GM21529 (cell line): ENCODE data around the gene COL5A2.

Source experiments
- ATAC-seq: cut with Tn5 transposase; IDR thresholded peaks from one replicate; pipeline ENCODE4 v1.9.1; 2021; ENCODE audit not compliant: unreplicated experiment

Gene COL5A2

DNA sequence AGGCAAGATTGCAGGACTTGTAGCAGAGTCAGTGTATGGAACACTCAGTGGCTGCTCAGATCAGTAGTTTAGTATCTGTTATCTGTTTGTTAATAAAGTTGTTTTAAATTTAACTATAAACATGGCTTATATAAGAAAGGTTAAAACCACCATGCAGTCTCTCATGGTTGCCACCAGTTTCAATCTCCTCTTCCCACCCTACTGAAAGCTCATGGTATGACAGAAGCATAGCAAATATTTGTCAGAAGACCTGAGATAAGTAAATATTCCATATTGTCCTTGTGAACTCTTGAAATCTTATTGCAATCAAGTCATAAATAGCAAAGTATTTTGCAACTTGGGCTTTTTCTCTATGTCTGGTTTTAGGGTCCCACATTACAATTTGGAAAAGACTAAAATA lies 2.1 kb upstream of the COL5A2 start:
- no peak for ATAC-seq

DNA sequence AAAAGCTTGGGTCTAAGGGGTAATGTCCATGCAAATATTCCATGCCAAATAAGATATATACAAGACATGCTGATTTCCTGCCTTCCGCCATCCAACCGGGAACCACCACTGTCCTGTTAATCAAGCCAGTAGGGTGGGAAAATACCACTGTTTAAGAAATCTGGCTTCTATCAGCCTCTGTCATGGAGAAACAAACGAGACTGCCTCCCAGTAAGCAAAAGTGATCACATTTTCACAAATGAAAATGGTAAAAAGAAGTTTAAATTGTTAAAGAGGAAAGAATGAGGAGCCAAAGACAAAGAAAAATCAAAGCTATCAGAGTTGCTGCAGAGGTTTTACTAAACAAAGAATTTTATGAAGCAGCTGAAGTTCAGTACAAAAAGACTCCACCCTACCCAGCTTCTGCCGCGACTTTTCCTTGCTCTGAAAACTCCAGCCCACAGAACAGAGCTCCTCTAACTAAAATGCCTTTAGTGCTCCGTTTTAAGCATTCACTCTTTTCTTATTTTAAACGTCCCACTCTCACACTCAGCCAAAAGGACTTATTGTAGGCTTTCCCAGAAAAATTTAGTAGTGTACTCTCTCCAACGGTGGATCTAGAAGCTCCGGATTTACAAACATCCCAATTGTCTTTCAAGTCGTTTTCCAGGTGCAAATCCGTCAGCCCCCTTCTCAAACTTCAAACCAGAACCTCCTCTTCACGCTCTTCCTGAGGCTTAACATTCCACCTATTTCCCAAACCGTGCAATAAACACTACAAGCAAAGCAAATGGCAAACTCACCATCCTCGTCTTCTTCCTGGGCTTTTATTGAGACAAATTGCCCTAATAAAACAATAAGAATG lies 613 bp downstream of the COL5A2 start:
- ATAC-seq: no peak

DNA sequence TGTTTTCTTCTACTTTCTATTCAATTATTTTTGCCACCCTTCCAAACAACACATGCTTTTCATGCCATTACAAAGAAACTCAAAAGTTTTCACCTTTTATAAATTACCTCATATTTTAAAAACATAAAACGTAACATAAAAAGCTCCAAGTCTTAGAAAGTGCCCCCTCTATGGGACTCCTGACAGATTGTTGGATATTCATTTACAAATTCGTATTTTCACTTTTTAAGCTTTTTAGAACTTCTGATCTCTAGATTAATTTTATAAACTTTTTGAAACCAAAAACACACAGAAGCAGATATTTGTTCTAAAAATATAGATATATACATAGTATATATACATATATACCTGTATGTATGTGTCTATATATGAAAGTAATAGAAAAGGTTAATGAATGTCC lies 1.5 kb downstream of the COL5A2 start:
- ATAC-seq: no peak

DNA sequence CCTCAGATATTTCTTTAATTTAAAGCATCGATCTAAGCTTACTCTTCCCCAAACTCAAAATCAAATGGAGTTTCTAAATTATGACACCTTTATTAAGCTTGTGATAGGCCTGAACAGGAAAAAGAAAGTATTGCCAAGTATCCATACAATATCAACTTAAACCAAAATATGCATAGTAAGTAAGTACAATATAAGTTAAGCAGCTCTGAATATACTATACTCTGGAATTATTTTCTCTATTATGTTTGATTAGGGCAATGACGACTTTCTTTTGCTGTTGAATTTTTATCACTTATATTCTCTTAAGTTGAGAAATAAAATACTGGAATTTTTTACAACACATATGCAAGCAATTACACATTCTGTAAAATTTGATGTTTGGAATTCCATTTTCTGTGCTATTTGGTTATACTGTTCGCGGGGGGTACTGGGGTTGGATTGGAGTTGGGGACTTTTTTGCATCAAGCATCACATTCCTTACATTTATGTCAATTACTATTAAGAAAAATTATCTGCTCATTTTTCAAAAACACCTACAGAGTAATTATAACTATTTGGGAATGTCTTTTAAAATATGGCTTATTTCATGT lies 2.2 kb downstream of the COL5A2 start:
- no peak for ATAC-seq

DNA sequence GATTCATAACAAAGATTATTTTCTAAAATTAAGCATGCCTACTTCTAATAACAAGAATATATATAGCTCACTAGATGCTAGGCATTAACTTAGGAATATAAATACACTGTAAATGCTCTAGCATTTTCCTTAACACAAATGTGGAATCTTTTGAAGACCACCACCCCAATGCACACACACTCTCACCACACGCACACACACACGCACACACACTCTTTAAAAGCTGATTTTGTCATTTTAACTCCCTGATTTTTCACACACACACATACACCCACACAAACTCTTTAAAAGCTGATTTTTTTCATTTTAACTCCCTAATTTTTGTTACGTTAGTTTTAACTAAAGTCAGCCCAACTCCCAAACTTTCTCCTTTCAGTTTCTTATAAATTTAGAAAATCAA lies 3.0 kb downstream of the COL5A2 start:
- no peak for ATAC-seq

DNA sequence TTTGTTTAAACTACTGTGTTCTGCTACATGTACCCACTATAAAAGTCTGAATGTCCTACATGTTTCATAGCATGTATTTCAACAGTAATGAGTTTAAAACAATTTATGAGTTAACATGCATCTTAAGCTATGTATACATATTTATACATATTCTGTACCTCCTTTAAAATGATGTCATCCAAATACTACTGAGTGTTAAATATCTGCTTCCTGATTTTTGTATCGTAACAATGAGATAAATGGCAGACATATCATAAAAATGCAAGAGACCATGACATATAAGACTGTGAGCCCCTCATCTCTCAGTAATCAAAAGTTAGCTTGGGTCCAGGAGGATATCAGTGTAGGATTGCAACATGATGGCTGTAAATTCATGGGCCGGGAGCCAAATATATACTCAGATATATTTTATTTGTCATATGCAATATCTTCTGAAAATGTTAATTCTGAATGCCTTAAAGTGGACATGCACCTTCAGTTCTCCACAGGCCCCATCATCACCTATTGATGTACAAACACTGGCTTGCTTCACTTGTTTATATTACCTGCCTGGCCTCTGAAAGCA lies 3.6 kb downstream of the COL5A2 start:
- ATAC-seq: no peak

DNA sequence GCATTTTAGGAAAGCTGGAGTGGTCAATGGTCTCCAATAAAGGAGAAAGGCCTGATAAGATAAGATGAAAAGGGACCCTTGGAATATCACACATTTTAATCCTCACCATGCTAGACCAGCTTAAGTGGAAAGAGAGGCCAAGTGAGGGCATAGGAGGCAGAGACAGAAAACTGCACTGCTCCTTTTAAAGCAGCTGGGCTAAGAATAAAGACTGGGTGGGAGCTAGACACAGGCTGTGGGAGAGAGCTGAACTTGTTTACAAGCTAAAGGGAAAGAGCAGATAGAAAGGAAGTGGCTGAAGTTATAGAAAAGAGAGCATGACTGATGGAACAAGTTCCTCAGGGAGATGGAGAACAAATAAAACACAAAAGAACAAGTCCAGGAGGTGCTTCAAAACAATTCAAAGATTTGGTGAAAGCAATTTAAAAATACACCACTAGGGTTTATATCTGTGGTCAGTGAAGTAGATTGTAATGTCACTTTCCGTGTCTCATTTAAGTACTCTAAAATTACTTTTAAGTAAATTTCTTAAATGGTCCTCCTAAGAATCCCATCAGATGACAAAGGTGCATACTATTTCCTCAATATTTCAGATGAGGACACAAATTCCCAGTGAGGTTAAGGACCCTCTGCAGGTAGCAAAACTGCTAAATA lies 7.5 kb downstream of the COL5A2 start:
- no peak for ATAC-seq

DNA sequence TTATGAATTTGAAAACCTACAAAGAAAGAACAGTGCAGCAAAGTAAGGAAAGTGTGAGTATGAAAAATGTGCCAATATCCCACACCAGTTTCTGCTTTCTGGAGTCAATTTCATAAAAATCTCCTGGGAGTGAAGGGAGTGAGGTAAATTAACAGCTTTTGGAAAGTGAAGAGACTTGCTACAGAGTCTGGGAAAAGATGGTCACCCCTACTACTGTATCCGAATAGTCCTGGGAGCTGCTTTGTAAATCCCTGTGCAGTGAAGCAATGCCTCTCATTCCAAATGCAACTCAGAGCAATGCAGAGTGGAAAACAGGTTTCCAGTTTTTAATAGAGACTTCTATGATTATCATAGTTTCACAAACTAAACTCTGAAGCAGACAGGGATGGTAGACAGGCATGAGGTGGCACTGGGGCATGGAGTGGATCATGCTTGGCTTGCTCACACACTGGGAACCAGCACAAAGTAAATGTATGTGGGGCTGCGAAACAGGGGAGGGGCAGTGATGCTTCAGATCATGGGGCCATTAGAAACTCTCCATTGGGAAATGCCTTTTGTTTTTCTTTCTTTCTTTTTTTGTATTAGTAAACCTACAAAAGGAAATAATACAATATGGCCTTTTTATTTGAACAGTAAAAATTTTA lies 10.6 kb downstream of the COL5A2 start:
- no peak for ATAC-seq

DNA sequence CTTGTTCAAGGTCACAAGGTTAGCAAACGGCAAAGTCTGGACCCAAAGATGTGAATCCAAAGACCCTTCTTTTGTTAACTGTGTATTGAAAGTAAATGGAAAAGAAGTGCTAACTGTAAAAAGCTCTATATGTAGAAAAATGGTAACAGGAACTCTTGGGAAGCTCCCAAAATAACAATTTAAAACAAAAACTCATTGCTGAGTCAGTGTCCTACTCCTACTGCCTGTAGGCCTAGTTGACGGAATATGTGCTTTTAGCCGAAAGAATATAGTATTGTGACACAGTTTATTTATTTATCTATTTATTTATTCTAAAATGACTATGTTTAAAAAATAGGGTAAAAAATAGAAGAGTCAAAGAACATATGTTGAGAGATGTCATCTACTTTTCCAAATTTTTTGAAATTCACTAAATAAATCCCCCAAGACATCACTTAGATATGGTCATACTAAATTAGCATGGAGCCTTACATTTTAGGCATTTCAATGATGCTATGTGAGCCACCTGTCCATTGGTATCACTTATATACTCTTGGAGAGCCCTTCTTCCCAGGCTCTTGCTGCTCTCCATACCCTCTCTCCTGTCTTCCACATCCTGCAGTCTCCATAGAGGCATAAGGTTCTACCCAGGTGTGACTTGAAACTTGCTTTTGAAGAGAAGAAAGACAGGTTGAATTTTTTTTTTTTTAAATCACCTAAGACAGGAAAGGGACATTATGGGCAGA lies 13.7 kb downstream of the COL5A2 start:
- no peak for ATAC-seq

DNA sequence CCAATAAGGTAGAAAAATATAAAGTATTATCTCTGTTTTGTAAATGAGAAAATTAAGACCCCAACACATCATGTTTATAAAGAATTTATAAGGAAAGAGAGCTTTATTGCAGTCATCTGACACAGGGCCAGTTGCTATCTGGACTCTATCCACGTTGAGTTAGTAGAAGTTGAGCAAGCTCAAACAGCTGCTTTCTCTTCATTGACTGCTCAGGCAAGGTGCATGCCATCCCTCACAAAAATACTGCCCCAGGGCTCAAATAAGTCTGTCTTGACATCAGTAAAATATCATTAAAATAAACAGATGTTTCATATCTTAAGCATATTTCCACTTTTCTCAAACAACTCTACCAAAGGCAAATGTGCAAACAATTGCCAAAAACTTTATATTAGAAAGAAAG lies 14.8 kb downstream of the COL5A2 start:
- ATAC-seq: no peak

DNA sequence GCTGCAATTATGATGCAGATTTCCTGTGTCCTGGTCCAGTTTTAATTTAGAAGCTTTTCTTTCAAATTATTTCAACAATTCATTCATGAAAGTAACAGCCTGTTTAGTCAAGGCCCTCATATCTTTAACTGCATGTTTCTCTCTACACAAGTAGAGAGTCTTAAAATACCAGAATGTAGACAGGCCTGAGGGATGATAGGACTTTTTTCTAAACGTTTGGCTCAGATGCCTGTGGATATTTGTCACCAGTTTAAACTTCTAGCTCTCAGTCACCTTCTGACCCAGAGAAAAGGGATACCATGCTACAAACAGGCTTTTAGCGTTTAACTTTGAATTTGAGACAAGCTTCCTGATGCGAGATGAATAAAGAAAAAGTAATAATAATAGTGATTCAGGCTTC lies 15.7 kb downstream of the COL5A2 start:
- no peak for ATAC-seq

DNA sequence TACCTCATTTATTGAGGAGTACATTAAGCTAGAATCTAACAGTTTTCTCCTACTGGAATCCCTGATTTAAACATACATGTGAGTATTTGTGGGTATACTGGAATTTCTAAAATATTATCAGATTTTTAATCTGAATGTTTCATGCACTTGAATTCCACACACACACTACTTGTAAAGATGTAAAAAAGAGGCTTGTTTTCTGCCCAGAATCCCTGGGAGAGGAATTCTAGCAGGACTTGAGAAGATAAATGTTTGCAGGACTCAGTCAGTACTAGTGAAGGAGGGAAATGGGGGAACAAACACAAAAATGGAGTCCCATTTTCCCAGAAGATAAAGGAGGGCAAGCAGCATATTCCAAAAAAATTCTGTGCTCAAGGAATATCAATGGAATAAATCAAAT lies 17.0 kb downstream of the COL5A2 start:
- ATAC-seq: no peak

DNA sequence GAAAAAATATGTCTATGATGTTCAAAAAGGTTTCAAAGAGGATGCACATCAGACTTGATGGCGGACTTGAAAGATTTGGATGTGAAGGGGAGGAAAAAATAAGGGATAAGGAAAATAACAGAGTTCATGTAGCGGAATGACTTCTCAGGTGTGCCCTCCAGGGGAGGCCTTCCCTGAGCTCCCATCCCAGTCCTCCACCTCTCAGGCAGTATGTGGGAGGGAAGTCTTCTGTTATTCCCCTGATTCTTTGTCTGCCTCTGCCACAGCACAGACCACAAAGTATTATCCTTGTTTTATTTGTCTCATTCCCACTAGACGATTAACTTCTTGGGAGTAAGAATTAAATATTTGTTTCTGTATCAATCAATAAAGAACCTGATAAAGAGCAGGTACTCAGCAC lies 17.7 kb downstream of the COL5A2 start:
- no peak for ATAC-seq

DNA sequence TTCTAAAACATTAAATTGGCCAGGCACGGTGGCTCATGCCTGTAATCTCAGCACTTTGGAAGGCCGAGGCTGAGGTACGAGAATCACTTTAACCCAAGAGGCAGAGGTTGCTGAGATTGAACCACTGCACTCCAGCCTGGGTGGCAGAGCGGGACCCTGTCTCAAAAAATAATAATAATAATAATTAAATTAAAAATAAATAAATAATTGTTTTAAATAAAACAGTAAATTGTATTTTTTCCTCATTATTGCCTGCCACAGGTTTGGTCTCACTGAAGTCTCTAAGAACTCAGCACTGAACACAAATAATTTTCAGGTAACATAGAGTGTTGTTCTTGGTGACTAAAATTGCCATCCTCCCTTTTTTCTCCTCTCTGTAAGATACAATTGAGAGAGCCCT lies 19.8 kb downstream of the COL5A2 start:
- no peak for ATAC-seq

DNA sequence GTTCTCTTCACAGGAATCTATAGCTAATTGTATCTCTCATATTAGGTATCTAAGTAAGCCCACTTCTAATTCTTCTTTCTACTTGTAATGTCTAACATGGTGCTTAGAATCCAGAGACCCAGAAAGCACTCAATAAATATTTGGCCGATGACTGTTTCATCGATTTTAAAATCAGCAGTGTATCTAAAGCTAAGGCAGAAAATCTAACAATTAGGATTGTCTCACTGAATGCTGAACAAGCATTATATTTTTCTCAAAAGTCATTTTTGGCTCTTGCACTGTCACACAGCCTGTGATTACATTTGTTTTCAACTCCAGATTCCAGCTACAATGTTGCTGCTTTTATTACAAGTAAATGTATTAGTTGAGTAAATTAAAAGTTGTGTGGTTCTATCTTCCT lies 20.3 kb downstream of the COL5A2 start:
- no peak for ATAC-seq

DNA sequence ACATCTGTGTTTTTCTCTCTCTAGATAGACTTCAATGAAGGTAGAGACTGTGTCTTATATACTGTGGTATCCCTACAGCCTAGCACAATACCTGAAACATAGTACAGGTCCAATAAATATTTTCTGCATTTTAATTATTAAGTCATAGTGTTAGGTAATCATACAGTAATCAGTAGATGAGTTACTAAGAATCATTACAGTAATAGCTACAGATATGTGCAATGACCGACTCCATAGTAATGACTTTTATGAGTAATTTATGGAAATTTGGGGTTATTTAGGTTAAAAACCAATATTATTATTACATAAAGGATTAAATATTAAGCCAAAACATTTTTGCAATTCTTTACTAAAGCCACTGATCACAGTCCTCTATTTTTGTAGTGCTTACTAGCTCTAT lies 21.6 kb downstream of the COL5A2 start:
- ATAC-seq: no peak

DNA sequence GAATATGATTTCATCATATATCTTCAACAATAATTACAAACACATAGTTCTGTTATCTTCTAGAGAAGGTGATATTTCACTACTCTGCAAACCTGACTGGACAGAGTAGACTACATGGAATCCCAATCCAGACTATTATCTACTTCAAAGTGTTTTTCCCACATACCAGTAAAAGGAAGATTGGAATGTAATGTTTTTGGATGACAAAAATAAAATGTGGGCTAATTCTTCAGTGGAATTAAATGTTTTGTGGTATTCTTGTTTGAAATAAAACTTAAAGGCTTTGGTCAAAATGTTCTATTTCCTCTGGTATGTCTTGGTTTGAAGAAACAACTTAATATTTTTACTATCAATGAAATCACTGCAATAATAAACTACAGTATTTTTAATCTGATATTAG lies 22.1 kb downstream of the COL5A2 start:
- no peak for ATAC-seq

DNA sequence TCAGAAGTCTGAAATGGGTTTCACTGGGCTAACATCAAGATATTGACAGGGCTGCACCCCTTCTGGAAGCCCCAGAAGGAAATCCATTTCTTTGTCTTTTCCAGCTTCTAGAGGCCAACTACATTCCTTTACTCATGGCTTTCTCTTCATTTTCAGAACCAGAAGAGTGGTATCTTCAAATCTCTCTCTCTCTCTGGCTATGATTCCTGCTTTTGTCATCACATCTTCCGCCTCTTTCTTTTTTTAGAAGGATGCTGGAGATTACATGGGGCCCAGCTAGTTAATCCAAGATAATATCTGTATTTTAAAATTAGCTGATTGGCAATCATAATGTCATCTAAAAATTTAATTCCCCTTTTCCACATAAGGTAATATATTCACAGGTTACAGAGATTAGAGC lies 23.8 kb downstream of the COL5A2 start:
- ATAC-seq: no peak

DNA sequence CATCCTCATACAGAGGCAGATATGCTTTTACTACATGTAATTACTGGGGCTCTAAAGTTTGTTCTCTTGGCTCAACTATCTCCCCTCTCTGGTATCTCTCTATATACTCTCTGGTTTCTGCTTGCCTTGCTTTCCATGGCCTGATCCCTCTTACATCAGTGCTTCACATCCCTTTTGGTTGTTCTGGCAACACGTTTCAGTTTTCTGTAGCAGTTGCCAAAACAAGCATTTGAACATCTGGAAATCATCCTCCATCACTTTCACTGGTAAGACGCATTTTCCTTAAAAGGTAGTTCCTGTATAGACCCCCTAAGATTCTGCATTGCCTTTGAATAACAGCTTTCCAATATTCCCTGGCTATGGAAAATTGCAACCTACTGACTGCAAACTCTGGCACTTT lies 25.9 kb downstream of the COL5A2 start:
- ATAC-seq: no peak

DNA sequence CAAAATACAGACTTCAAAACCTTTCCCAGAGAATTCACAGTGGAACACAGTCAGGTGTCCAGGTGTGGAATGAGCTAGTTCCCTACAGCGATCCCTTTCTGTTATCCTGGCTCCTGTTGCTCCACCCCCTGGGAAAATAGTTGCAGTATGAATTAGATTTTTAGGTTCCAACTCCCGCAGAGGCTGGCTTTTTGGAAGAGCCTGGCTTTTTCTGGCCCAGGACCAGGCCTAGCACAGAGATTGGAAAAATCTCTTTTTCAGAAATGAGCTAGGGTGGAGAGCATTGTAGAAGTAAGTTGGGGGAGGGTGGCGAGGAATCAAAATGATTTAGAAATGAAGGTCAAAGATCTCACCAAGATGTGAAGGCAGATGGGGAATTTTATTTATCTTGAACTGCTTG lies 27.1 kb downstream of the COL5A2 start:
- no peak for ATAC-seq

DNA sequence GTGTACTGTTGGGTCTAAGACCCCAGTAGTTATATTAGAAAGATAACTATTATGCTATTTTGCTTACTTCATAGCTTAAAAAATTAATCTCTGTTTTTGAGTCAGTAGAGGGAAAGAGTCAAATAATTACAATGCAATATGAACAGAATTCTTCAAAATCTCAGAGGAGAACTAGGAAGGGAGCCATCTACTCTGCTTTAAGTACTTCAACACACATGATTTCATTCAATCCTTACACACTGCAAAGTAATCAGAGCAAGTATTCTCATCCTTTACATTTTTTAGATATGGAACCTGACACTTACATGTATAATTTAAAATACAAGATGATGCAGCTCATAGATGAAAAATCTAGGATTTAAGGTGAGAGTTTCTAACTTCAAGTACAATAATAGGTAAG lies 27.7 kb downstream of the COL5A2 start:
- ATAC-seq: no peak
